Measurements from ENCODE around the gene TSC22D2.
"Not testable (repeated sequence)": the region's sequence is repeated elsewhere in the genome, so short reads cannot be mapped to it uniquely, and the experiment has no call there.

Gene TSC22D2

GRCh38 chr3:150490277-150490986, 82.3 kb downstream of the TSC22D2 start:
- DNase-seq (ENCODE audit: low read depth), result no peak

DNA sequence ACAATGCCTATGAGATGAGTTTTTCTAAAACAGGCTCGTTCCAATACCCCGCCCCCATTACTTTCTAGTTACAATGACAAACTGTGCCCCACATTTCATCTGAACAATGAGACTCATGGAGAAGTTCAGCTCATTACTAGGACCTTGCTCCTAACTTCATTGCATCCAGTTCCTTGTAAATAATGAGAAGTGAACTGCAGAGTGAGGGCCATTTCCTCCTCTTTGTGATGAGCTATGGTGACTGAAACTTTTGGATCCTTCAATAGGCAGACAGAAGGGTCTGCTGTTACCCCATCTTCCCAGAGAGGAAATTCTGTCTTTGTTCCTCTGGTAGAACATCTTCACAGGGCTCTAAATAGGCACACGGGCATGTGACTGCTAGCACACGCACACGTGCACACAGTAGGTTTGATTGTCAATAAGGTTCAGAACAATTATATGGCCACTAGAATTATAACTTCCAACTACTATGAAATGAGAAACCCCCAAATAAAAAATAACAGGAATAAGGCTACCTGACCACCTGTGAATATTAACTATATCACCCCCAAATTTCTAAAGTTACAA, 86.4 kb downstream of the TSC22D2 start:
- DNase-seq (ENCODE audit: low read depth), result no peak

- no peak for DNase-seq (ENCODE audit: low read depth)
Measured at GRCh38 chr3:150495149-150495548, 87.1 kb downstream of the TSC22D2 start.

DNA sequence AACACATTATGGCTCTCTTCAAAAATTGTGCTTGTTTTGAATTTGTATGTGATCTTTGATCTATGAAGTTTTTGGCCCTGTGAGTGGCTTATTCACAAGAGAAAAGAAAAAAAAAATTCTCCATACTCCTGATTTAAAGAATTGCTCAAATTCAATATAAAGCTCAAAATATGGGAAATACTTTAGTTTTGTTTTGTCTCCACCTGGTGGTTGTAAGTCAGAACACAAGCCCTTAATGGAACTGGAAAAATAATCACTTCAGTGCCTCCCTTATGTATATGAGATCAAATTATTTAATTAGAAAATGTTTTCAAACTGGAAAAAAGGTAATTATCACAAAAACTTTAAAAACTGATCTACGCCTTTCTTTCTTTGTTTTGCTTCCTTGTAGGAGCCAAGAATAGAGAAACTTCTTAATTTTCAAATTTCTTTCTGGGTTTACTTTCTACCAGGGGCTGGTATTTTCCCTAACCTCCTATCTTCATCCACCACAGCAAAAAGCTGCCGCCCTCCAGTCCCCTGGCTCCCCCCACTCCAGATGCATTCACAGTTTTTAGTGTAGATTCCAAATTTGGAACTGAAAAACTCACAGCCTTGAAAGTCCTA, 87.6 kb downstream of the TSC22D2 start:
- no peak for DNase-seq (ENCODE audit: low read depth)

DNA sequence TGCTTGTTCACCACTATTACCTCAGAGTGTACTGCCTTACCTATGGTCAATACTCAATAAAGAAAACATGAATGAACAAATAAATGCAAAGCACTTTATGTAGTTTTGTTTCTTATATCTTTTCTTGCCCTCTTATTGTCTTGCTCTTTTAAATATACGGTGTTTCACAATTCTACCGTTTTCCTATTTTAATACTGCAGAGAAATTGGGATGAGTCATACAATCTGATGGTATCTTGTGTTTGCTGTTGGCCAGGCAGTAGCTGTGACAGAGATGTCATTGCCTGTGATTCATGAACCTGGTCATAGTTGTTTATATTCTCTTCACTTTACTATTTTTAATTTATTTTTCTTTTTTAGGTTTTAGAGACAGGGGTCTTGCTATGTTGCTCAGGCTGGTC, 89.9 kb downstream of the TSC22D2 start:
- no peak for DNase-seq (ENCODE audit: low read depth)

DNA sequence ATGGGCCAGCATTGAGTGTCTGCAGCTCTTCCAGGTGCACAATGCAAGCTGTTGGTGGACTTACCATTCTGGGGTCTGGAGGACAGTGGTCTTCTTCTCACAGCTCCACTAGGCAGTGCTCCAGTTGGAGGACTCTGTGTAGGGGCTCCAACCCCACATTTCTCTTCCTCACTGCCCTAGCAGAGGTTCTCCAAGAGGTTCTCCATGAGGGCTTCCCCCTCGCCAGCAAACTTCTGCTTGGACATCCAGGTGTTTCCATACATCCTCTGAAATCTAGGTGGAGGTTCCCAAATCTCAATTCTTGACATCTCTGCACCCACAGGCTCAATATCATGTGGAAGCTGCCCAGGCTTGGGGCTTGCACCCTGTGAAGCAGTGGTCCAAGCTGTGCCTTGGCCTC, 92.9 kb downstream of the TSC22D2 start:
- DNase-seq (ENCODE audit: low read depth), result not testable (repeated sequence)

GRCh38 chr3:150503402-150504099, 95.5 kb downstream of the TSC22D2 start:
- DNase-seq (ENCODE audit: low read depth), result no peak

GRCh38 chr3:150504483-150504882, 96.4 kb downstream of the TSC22D2 start:
- DNase-seq (ENCODE audit: low read depth), result no peak

DNA sequence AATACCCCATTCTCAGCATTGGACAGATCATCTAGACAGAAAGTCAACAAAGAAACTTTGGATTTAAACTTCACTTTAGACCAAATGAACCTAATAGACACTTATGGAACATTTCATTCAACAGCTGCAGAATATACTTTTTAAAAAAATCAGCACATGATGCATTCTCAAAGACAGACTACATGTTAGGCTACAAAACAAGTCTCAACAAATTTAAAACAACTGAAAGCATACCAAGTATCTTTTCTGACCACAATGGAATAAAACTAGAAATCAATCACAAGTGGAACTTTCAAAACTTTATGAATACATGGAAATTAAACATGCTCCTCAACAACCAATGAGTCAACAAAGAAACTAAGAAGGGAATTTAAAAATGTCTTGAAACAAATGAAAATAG, 100.3 kb downstream of the TSC22D2 start:
- no peak for DNase-seq (ENCODE audit: low read depth)

DNA sequence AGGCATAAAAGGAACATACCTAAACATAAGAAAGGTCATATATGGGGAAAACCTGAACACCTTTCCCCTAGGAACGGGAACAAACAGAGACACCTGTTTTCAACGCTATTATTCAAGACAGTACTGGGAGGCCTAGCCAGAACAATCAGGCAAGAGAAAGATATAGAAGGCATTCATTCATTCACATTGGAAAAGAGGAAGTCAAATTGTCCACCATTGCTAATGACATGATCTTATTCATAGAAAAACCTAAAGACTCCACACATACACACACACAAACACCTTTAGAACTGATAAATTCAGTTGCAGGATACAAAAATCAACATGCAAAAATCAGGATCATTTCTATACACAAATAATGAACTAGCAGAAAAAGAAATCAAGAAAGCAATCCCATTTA, 101.7 kb downstream of the TSC22D2 start:
- DNase-seq (ENCODE audit: low read depth), result no peak

DNA sequence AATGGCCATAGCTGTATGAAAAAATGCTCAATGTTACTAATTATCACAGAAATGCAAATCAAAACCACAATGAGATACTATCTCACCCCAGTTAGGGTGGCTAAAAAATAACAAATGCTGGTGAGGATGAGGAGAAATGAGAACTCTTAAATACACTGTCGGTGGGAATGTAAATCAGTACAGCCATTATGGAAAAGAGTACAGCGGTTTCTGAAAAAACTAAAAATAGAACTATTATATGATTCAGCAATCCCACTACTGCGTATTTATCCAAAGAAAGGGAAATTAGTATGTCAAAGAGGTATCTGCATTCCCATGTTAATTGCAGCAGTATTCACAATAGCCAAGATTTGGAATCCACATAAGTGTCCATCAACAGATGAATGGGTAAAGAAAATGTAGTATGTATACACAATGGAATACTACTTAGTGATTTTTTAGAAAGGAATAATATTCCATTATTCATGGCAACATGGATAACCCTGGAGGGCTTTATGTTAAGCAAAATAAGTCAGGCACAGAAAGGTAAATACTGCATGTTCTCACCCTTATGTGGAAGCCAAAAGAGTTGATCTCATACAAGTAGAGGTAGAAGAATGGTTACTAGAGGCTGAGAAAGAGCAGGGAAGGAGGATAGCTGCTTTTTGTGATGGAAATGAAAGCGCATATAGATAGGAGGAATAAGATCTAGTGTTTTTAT, 103.2 kb downstream of the TSC22D2 start:
- no peak for DNase-seq (ENCODE audit: low read depth)

DNA sequence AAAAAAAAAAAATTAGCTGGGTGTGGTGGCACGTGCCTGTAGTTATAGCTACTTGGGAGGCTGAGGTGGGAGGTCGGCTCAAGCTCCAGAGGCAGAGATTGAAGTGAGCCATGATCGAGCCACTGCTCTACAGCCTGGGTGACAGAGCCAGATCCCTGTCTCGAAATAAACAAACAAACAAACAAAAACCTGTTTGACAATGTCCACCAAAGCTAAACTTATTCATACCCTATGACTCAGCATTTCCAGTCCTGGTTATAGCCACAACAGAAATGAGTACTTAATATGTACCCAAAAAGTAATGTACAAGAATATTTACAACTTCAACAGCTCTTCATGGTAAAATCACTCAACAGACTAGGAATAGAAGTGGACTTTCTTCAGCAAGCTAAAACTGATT, 107.1 kb downstream of the TSC22D2 start:
- DNase-seq (ENCODE audit: low read depth), result no peak

Measured in stimulated activated CD4-positive, alpha-beta T cell treated with anti-CD3 and anti-CD28 coated beads, Interleukin-2, amount 100 ng/mL, for 4 hours (primary cell).